Hepatocyte (in vitro differentiated cells): ENCODE data around the gene CD82. TPM values are rescaled to one million over a fixed set of nuclear protein-coding genes. Genes with fewer than 3 reads are reported as not detected.
A peak's percentile ranks its signal among the peaks of the same experiment; 100 is the strongest.

ENCODE experiments used
- DNase-seq: peaks from one replicate; pipeline ENCODE4 v3.0.0-alpha.2; 2016; ENCODE audit warnings: low spot score
- H2AFZ ChIP-seq: fragments of 200-600 bp; sonication (generic); 2 replicates; pipeline ENCODE4 v1.6.0; 2016; ENCODE audit warnings: antibody characterized with exemption, mild to moderate bottlenecking
- H3K27ac ChIP-seq: fragments of 200-600 bp; sonication (generic); 2 replicates; pipeline ENCODE4 v1.5.1; 2016; ENCODE audit warnings: mild to moderate bottlenecking
- H3K27me3 ChIP-seq: fragments of 200-600 bp; sonication (generic); 2 replicates; pipeline ENCODE4 v1.6.1; 2016
- H3K36me3 ChIP-seq: fragments of 200-600 bp; sonication (generic); replicated peaks from 2 replicates; pipeline ENCODE4 v1.5.1; 2016; ENCODE audit warnings: low read depth; ENCODE audit not compliant: insufficient read depth
- H3K4me1 ChIP-seq: fragments of 200-600 bp; sonication (generic); 2 replicates; pipeline ENCODE4 v1.5.1; 2016; ENCODE audit warnings: mild to moderate bottlenecking, moderate library complexity; ENCODE audit not compliant: insufficient read depth
- H3K4me2 ChIP-seq: fragments of 200-600 bp; sonication (generic); 2 replicates; pipeline ENCODE4 v1.6.0; 2016
- H3K4me3 ChIP-seq: fragments of 200-600 bp; sonication (generic); 2 replicates; pipeline ENCODE4 v1.5.1; 2016; ENCODE audit warnings: mild to moderate bottlenecking
- H3K79me2 ChIP-seq: fragments of 200-600 bp; sonication (generic); 2 replicates; pipeline ENCODE4 v1.6.0; 2017; ENCODE audit warnings: mild to moderate bottlenecking
- H3K9me2 ChIP-seq: fragments of 200-600 bp; sonication (generic); replicated peaks from 2 replicates; pipeline ENCODE4 v1.6.0; 2017; ENCODE audit warnings: mild to moderate bottlenecking; ENCODE audit not compliant: insufficient read depth
- H3K9me3 ChIP-seq: fragments of 200-600 bp; sonication (generic); 2 replicates; pipeline ENCODE4 v1.5.1; 2016; ENCODE audit warnings: low read depth, mild to moderate bottlenecking
- H4K20me1 ChIP-seq: fragments of 200-600 bp; sonication (generic); 2 replicates; pipeline ENCODE4 v1.6.0; 2016; ENCODE audit warnings: mild to moderate bottlenecking; ENCODE audit not compliant: insufficient read depth, poor library complexity, severe bottlenecking
- EZH2 ChIP-seq: fragments of 200-600 bp; sonication (generic); IDR thresholded peaks from 2 replicates; pipeline ENCODE4 v1.6.1; 2016; ENCODE audit warnings: antibody characterized with exemption, mild to moderate bottlenecking, borderline replicate concordance
- EZH2phosphoT487 ChIP-seq: fragments of 200-600 bp; sonication (generic); IDR thresholded peaks from one replicate; pipeline ENCODE4 v1.6.1; 2018; ENCODE audit warnings: antibody characterized with exemption, mild to moderate bottlenecking, low read depth, moderate library complexity; ENCODE audit not compliant: unreplicated experiment, severe bottlenecking
- WGBS: methylation state at CpG from one replicate; pipeline ENCODE4 v1.1.6; 2016; ENCODE audit warnings: low lambda C conversion rate; ENCODE audit errors: missing lambda C conversion rate; 5-methylcytosine and 5-hydroxymethylcytosine counted together
- polyA plus RNA-seq: library from polyadenylated mRNA; unstranded; fragments of >200 nt; fragmentation: Nextera tagmentation; extraction: Ambion mirVana; gene quantifications from 2 replicates; pipeline ENCODE4 v1.2.1, GENCODE V29; 2016
- total RNA-seq: library from RNA; depleted of rRNA; stranded (reverse); fragments of >200 nt; gene quantifications from 2 replicates; pipeline ENCODE4 v1.2.3, GENCODE V29; 2014
- TF ChIP-seq, protein P1 (sequence below): fragments of 200-600 bp; sonication (generic); IDR thresholded peaks from 2 replicates; pipeline ENCODE4 v1.5.1; 2016; ENCODE audit warnings: antibody characterized with exemption, mild to moderate bottlenecking; ENCODE audit not compliant: poor library complexity

CD82 gene
- total and polyA plus RNA-seq, 2 experiments from 2014 or later: 38.7 to 157 TPM

- TF ChIP-seq, protein P1, sequence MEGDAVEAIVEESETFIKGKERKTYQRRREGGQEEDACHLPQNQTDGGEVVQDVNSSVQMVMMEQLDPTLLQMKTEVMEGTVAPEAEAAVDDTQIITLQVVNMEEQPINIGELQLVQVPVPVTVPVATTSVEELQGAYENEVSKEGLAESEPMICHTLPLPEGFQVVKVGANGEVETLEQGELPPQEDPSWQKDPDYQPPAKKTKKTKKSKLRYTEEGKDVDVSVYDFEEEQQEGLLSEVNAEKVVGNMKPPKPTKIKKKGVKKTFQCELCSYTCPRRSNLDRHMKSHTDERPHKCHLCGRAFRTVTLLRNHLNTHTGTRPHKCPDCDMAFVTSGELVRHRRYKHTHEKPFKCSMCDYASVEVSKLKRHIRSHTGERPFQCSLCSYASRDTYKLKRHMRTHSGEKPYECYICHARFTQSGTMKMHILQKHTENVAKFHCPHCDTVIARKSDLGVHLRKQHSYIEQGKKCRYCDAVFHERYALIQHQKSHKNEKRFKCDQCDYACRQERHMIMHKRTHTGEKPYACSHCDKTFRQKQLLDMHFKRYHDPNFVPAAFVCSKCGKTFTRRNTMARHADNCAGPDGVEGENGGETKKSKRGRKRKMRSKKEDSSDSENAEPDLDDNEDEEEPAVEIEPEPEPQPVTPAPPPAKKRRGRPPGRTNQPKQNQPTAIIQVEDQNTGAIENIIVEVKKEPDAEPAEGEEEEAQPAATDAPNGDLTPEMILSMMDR: no peak
- TF ChIP-seq EZH2: no peak
- TF ChIP-seq EZH2phosphoT487: no peak
- 93% methylated on average over 3 of the region's 3 CpGs for WGBS
- Histone ChIP-seq H3K4me3 (no peak overlapping the region), H3K79me2 (no peaks in the 10 kb centered on the region), H3K4me2 (no peak overlapping the region), H3K9me3 (no peaks in the 10 kb centered on the region), H3K4me1 (peaks cover 23% of the 10 kb centered on the region), H4K20me1 (no peaks in the 10 kb centered on the region), H3K27me3 (no peaks in the 10 kb centered on the region), H3K27ac (no peak overlapping the region), H2AFZ (no peak overlapping the region), H3K9me2 (no peaks in the 10 kb centered on the region), H3K36me3 (no peaks in the 10 kb centered on the region)
- DNase-seq: no peak
Measured at GRCh38 chr11:44606472-44606871, 41.0 kb downstream of the CD82 start.

GRCh38 chr11:44607319-44607962 lies 42.0 kb downstream of the CD82 start:
- H2AFZ ChIP-seq: no peak overlapping the region
- no peak overlapping the region for H3K27ac ChIP-seq
- WGBS: 73% methylated on average over 6 of the region's 6 CpGs

DNA sequence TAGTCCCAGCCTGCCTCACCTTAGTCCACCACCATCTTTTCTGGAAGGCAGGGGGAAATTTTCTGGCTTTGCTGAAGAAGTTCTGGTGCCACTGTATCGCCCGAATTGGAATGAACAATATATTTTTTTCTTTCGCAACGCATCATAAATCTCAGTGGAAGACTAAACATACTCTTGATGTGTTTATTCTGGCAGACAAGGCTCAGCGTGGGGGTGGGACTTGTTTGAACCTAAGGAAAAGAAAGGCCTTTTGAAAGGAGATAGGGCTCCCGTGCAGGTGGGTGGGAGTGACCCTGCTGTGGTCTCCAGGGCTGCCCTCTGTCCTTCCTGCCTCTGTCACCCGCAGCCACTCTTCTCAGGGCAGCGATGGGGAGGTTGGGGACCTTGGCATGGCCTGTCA lies 42.5 kb downstream of the CD82 start:
- H3K4me1 ChIP-seq: peaks cover 18% of the 10 kb centered on the region
- peak; percentile 48 for DNase-seq
- no peak overlapping the region for H3K4me3 ChIP-seq
- no peak overlapping the region for H2AFZ ChIP-seq
- peak overlapping the region; percentile 53 for H3K27ac ChIP-seq
- no peaks in the 10 kb centered on the region for H3K9me3 ChIP-seq
- WGBS: 42% methylated on average over 8 of the region's 8 CpGs
- no peaks in the 10 kb centered on the region for H3K36me3 ChIP-seq
- no peaks in the 10 kb centered on the region for H3K79me2 ChIP-seq
- no peaks in the 10 kb centered on the region for H3K9me2 ChIP-seq
- no peak overlapping the region for H3K4me2 ChIP-seq
- TF ChIP-seq, protein P1: no peak
- TF ChIP-seq EZH2 (no peak), EZH2phosphoT487 (no peak)
- no peaks in the 10 kb centered on the region for H3K27me3 ChIP-seq
- no peaks in the 10 kb centered on the region for H4K20me1 ChIP-seq

More at GRCh38 chr11:44607319-44607962, 42.0 kb downstream of the CD82 start:
- H3K4me3 ChIP-seq: no peak overlapping the region
- TF ChIP-seq, protein P1: no peak
- TF ChIP-seq EZH2phosphoT487: no peak
- no peak for TF ChIP-seq EZH2
- H3K79me2 ChIP-seq: no peaks in the 10 kb centered on the region
- H3K4me1 ChIP-seq: peaks cover 18% of the 10 kb centered on the region
- no peaks in the 10 kb centered on the region for H3K9me2 ChIP-seq
- no peaks in the 10 kb centered on the region for H3K36me3 ChIP-seq
- H3K4me2 ChIP-seq: no peak overlapping the region
- H4K20me1 ChIP-seq: no peaks in the 10 kb centered on the region
- no peak for DNase-seq
- H3K9me3 ChIP-seq: no peaks in the 10 kb centered on the region
- H3K27me3 ChIP-seq: no peaks in the 10 kb centered on the region
